Panc1 (cell line): ENCODE results near the gene OPN1MW3.
"Not testable (repeated sequence)": the region's sequence is repeated elsewhere in the genome, so short reads cannot be mapped to it uniquely, and the experiment has no call there.

Experiments
- CTCF ChIP-seq: fragments of 450-650 bp; IDR thresholded peaks from 2 replicates; pipeline ENCODE4 v1.5.1; 2017; ENCODE audit warnings: mild to moderate bottlenecking
- REST ChIP-seq, 2 experiments: IDR thresholded peaks; 2 replicates each; pipeline ENCODE4 v1.6.1; 2011 to 2012; ENCODE audit warnings: low read depth in 2 of 2, control low read depth in 1 of 2, low read length in 1 of 2, mild to moderate bottlenecking in 1 of 2, moderate library complexity in 1 of 2; ENCODE audit not compliant: insufficient read depth in 1 of 2

DNA sequence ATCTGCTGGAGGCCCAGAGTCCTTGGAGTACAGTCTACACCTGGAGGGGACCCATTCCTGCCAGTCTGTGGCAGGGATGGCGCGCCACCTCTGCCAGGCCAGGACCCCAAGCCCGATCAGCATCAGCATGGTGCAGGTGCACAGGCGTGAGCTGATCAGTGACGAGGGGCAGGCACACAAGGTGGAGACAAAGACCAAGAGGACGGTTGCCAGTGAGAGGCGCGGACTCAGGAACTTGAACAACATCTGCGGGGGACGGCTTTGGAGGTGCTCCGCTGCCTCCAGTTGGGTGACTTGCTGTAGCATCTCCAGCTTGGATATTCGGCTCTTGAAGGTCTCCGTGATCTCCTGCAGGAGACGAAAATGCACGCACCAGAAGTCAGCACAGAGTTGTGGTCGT, 23.8 kb upstream of the OPN1MW3 start:
- TF ChIP-seq CTCF; REST (IDR thresholded peaks at IDR 0.05; ENCODE audit: insufficient read depth in 1 of 2, low read depth in 2 of 2, low read length in 1 of 2): not testable (repeated sequence)
